ELR (cell line): ENCODE results near the gene IGSF6.
"Not testable (repeated sequence)": the region's sequence is repeated elsewhere in the genome, so short reads cannot be mapped to it uniquely, and the experiment has no call there.

Experiments
- DNase-seq: peaks from one replicate; pipeline ENCODE4 v3.0.0-alpha.2; 2015; ENCODE audit warnings: low read depth

IGSF6 gene

DNA sequence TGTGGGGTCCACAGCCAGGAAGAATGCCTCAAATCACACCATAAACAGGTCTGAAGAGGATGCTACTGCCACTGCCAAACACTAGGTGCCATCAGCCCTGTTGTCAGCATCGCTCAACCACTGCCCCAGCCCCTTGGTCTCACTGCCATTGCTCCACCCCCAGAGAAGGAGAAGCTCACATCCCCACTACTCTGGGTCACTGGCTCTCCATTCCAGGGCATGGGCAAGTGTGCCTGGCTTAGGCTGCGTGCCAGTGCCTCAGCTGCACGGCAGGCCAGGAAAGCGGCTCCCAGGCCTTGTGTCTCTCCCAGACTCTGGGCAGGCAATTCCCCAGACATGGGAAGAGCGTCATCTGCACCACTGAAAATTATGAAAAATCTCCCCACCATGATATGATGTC is 1.2 kb upstream of the IGSF6 start:
- DNase-seq, result no peak

DNA sequence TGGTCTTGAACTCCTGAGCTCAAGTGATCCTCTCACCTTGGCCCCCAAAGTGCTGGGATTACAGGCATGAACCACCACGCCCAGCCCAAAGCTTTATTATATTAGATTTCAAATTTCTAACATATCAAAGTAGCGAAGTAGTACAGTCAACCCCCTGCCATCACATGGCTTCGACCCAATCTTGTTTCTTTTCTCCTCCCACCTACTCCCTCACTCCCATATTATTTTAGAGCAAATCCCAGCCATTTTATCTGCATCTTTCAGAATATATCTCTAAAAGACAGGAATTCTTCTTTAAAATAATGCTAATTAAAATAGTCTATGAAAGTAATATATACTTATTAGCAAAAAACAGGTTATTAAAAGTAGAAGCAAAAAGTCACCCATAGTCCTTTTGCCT is 893 bp downstream of the IGSF6 start:
- DNase-seq, result no peak

DNA sequence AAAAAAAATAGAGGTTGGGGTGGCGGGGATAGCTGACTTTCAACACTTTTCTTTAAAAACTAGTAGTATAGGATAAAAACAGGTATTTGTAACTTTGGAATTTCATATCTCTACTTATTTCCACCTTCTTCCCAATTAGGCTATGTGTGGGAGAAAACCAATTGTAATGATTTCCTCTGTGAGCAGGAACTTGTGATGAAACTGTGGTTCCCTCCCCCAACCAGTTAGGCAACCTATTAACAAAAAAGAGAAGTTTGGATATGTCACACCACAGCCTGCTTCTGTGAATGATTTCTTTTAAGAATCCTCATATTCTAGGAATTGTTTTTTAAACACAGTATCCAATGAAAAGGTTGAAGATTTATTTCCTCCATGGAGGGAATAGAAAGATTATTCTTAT is 1.9 kb downstream of the IGSF6 start:
- no peak for DNase-seq

DNA sequence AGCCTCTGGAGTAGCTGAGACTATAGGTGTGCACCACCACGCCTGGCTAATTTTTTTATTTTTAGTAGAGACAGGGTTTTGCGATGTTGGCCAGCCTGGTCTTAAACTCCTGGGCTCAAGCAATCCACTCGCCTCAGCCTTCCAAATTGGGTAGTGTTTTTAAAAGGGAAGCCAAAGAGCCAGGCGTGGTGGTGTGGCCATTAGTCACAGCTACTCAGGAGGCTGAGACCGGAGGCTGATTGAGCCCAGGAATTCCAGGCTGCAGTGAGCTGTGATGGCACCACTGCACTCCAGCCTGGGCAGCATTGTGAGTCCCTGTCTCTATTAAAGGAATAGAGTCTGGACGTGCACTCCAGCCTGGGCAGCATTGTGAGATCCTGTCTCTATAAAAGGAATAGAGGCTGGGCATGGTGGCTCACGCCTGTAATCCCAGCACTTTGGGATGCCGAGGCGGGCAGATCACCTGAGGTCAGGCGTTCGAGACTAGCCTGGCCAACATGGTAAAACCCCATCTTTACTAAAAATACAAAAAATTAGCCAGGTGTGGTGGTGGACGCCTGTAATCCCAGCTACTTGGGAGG is 2.5 kb downstream of the IGSF6 start:
- not testable (repeated sequence) for DNase-seq

- DNase-seq, result no peak
Measured at GRCh38 chr16:21647562-21648164, 4.7 kb downstream of the IGSF6 start.

GRCh38 chr16:21646721-21647561 is 5.5 kb downstream of the IGSF6 start:
- no peak for DNase-seq

DNA sequence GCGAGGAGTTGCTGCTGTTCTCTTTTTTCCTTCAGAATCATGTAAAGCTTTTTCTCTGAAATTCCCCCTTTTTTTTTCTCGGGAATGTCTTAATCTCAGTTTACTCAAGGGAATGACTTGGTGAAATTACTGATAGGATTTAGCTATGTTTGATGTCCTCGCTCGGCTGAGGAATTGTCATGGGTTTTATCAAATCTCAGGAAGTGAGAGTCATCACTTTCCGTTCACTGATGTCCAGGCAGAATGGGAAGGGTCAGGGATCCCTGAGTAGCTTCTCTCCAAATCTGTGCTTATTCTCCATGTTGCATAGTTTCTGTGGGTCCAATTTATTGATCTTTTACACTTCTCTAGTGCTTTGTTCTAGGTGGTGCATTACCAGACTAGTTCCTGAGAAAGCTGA is 6.3 kb downstream of the IGSF6 start:
- no peak for DNase-seq

- DNase-seq, result no peak
Measured at GRCh38 chr16:21645261-21645721, 7.1 kb downstream of the IGSF6 start.

GRCh38 chr16:21644674-21645073 is 7.7 kb downstream of the IGSF6 start:
- no peak for DNase-seq

DNA sequence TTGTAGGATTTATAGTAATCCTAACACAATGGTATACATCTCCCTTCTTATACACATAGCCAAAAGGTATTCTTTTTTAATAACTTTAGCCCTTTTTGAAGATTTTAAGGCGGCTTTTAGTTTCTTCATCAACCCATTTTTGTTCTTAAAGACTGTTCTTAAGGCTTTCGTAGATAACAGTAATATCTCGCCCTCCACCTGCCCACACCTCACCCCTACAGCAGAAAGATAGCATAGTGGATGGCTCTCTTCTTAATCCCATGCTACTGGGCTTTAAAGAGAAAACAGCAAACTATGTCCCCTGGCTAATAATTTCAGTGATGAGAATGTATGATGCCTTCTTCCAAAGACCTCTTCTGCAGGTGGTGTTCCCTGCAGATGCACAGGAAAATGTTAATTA is 8.6 kb downstream of the IGSF6 start:
- DNase-seq, result no peak

GRCh38 chr16:21642861-21643260 is 9.5 kb downstream of the IGSF6 start:
- DNase-seq, result no peak

GRCh38 chr16:21641916-21642315 is 10.5 kb downstream of the IGSF6 start:
- DNase-seq, result no peak

DNA sequence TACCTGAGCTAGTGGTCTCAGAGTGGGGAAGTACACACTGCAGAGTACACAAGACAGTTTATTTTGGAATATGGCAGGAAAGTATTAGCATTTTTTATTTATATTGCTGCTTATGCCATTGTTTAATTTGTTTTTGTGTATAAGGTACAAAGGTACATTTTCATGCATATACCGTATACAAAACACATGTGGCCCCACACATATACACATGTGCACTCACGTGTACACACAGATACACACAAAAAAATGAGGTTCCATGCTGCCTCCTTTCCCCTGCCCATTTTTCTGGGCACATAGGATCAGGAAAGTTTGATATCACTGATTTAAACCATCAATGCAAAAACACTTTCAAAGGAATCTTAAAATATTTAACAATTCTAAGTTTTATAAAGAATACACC is 12.9 kb downstream of the IGSF6 start:
- DNase-seq, result no peak

- DNase-seq, result peak; percentile 88
Measured at GRCh38 chr16:21638573-21638975, 13.8 kb downstream of the IGSF6 start.

DNA sequence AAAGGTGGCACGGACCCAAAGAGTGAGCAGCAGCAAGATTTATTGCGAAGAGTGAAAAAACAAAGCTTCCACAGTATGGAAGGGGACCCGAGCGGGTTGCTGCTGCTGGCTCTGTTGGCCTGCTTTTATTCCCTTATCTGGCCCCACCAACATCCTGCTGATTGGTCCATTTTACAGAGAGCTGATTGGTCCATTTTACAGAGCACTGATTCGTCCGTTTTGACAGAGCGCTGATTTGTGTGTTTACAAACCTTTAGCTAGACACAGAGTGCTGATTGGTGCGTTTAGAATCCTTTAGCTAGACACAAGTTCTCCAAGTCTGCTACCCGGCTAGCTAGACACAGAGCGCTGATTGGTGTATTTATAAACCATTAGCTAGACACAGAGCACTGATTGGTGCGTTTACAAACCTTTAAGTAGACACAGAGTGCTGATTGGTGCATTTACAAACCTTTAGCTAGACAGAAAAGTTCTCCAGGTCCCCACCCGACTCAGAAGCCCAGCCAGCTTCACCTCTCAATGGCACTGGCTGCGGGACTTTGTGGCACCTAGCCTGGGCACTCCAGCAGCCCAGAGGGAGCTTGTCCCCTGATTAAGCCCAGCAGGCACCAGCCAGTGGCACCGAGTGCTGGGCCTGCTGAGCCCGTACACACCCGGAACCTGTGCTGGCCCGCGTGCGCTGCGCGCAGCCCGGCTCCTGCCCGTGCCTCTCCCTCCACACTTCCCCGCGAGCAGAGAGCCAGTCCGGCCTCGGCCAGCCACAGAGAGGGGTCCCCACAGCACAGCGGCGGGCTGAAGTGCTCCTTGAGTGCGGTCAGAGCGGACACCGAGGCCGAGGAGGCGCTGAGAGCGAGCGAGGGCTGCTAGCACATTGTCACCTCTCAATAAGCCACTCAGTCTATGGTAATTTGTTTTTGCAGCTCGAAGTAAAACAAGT is 15.1 kb downstream of the IGSF6 start:
- no peak for DNase-seq

GRCh38 chr16:21635694-21636093 is 16.7 kb downstream of the IGSF6 start:
- DNase-seq, result not testable (repeated sequence)

- DNase-seq, result no peak
Measured at GRCh38 chr16:21634216-21634615, 18.2 kb downstream of the IGSF6 start.

- not testable (repeated sequence) for DNase-seq
Measured at GRCh38 chr16:21631951-21632575, 20.3 kb downstream of the IGSF6 start.

GRCh38 chr16:21631376-21631775 is 21.0 kb downstream of the IGSF6 start:
- not testable (repeated sequence) for DNase-seq

GRCh38 chr16:21630866-21631265 is 21.5 kb downstream of the IGSF6 start:
- not testable (repeated sequence) for DNase-seq
